Transverse colon (tissue), 4 donors: ENCODE results near the gene WLS.

Source experiments
- CTCF ChIP-seq, 5 experiments: fragments of 200-600 bp in 3 of 5; fragments of 450-650 bp in 2 of 5; sonication (generic) in 3 of 5; IDR thresholded peaks; 1 replicate in 2 of 5; 2 replicates in 3 of 5; pipeline ENCODE4 v1.5.1; 2016 to 2017; ENCODE audit warnings: antibody characterized with exemption in 5 of 5, inconsistent platforms in 3 of 5, mild to moderate bottlenecking in 2 of 5, moderate library complexity in 1 of 5
- EP300 ChIP-seq: sonication (generic); formaldehyde crosslinking; IDR thresholded peaks from one replicate; pipeline ENCODE4 v1.6.1; 2017; ENCODE audit warnings: antibody characterized with exemption, low read depth
- POLR2AphosphoS5 ChIP-seq, 3 donors: sonication (generic); formaldehyde crosslinking; IDR thresholded peaks; one replicate each; pipeline ENCODE4 v1.6.1; 2016; ENCODE audit warnings: antibody characterized with exemption in 3 of 3

- no peak for TF ChIP-seq POLR2AphosphoS5 (IDR thresholded peaks at IDR 0.05)
- TF ChIP-seq EP300, result no peak
- no peak for TF ChIP-seq CTCF (IDR thresholded peaks at IDR 0.05)
These were observed 10.3 kb downstream of the WLS start for GRCh38 chr1:68221980-68222373.
